Measurements from ENCODE around the gene CENPB.

CENPB gene

DNA sequence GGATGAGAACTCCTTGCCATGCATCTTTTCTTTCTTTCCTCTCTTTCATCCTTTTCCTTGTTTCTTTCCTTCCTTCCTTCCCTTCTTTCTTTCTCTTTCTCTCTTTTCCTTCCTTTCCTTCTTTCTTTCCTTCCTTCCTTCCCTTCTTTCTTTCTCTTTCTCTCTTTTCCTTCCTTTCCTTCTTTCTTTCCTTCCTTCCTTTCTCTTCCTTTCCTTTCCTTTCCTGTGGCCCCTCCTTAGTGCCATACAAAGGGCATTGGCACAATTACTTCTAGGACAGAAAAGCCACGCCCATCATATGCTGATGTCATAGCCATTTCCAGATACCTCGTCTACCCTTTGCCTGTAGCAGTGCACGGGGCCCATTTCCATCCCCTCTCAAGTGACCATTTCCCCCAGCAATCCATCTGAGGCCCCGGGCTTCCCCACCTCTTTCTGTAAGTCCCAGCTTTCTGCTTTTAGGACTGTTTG is 2.2 kb upstream of the CENPB start:
- no peak for DNase-seq (ENCODE audit: low spot score)

GRCh38 chr20:3787324-3788014 is 929 bp upstream of the CENPB start:
- no peak for DNase-seq (ENCODE audit: low spot score)

- DNase-seq (ENCODE audit: low spot score), result peak; percentile 65
Observed at GRCh38 chr20:3786126-3786484, 435 bp downstream of the CENPB start.

GRCh38 chr20:3785240-3786125 is 1.1 kb downstream of the CENPB start:
- DNase-seq (ENCODE audit: low spot score), result no peak

DNA sequence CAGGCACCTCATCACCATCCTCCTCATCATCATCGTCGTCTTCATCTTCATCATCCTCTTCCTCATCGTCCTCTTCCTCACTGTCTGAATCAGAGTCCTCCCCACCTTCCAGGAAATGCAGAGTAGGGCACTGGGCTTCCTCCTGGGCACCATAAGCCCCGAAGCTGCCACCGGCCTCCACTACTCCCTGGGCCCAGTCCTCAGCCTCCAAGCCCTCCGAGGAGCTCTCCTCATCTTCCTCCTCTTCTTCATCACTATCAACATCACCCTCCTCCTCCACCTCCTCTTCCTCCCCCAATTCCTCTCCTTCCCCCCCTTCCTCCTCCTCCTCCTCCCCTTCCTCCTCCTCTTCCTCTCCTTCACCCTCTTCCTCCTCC is 1.7 kb downstream of the CENPB start:
- no peak for DNase-seq (ENCODE audit: low spot score)

DNA sequence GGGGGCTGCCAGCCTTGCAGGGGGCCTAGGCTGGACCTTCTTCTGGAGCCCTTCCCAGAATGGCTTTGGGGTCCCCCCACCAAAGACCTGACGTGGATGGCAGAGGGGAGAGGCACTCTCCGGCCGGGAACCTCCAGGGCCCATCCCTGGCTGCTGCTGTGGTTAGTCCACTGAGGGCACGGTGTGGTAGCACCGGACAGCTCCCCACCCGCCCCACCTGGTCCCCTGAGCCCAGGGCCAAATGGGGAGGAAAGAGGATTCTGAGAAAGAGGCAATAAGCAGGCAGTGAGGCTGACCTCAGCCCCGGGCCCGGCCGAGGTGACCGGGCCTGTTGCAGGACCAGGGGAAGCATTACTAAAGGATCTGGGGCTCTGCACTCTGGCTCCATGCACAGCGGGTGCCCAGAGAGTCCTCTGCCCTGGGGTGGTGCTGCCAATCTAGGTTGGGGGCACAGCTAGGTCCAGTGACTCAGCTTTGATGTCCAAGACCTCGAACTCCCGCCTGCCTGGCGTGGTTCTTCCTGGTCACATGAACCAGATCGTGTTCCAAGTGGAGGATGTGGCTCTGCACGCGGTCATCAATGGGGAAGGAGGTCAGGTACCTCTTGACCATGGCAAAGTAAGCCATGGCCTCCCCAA is 2.2 kb downstream of the CENPB start:
- no peak for DNase-seq (ENCODE audit: low spot score)

- no peak for DNase-seq (ENCODE audit: low spot score)
Observed at GRCh38 chr20:3783511-3784195, 2.9 kb downstream of the CENPB start.

DNA sequence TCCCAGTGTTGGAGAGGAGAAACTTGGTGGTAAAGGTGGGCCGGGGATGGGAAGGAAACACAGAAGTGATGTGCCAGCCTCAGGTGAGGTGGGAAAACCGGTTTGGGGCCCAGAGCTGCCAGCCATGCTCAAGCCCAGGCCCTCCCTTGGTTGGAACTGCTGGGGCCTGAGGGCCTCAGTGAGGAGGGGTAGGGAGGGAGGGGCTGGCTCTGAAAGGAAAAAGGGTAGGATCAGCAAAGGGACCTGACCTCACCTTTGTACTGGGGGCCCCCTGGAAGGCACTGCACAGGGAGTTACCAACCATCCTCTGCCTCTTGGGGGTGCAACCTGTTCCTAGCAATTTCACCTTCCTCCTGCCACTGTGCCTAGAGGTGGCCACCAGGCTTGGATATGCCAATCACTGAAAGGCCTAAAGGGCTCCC is 3.5 kb downstream of the CENPB start:
- DNase-seq (ENCODE audit: low spot score), result no peak

- no peak for DNase-seq (ENCODE audit: low spot score)
Observed at GRCh38 chr20:3782597-3782996, 3.9 kb downstream of the CENPB start.

DNA sequence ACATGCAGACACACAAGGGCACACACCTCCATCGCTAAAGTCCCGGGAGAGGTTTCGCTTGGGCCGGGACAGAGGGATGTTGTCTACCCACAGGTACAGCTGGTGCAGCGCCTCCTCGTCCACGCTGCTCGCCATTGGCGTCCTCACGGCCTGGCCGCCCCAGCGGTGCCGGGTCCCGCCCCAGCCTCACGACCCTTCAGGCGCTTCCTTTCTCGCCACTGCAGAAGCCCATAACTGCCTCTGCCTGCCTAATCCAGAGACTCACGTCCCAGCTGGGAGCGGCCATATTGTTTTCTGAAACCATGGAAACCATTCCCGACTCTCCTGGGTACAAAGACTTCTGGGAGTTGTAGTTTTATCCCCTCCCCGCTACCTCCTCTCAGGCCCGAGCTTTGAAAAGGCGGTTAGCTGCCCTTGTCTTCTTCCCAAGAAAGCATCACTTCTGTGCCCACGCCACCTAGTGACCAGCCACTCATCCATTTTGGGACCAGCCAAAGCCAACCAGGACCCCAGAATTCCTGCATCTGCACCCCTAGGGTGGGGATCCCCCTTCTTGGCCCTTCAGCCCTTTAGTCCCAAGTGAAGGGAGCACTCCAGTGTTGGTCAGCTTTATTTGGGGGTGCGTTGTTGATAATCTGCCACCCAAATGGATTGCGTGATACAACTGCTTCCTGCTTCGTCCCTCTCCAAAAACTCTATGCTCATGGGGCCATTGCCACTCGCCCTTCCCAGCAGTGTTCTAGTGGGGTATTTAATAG is 5.2 kb downstream of the CENPB start, which contains the start of gene SPEF1:
TSS of gene SPEF1 (minus strand) at position 296 of the 758 bp plus-strand sequence. CDS start at position 135, 161 bp downstream.
- peak; percentile 92 for DNase-seq (ENCODE audit: low spot score)

DNA sequence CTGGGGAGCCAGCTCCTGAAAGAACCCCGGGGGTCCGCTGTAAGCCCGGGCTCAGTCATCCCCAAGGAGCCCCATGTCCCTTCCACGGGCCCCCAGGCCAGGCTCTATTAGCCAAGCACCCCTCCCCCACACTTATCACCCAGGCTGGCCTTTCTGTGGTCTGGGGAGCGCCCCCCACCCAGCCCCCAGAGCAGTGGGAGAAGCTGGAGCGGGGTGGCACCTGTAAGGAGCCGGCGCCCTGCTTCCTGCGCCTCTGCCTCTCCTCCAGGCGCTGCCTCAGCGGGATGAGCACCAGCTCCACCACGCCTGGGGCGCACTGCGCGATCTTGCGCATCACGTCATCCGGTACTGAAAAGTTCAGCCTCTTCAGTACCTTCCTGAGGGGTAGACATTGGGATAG is 7.6 kb downstream of the CENPB start:
- DNase-seq (ENCODE audit: low spot score), result no peak

- peak; percentile 62 for DNase-seq (ENCODE audit: low spot score)
Observed at GRCh38 chr20:3777716-3778629, 8.6 kb downstream of the CENPB start.

DNA sequence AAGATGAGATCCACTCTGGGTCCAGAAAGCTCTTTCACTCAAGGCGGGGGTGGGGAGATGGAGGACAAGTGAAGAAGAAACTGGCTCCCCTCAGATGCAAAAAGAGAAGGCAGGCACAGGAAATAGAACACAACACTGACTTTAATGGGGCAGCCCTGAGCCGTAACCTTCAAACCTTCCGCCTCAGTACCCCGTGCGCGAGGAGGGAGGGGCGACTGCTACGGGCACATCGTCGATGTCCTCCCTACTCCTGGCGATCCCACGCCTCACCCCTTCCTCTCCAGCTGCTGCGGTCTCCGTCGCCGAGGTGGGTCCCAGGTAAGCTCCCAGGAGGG is 9.2 kb downstream of the CENPB start:
- no peak for DNase-seq (ENCODE audit: low spot score)

DNA sequence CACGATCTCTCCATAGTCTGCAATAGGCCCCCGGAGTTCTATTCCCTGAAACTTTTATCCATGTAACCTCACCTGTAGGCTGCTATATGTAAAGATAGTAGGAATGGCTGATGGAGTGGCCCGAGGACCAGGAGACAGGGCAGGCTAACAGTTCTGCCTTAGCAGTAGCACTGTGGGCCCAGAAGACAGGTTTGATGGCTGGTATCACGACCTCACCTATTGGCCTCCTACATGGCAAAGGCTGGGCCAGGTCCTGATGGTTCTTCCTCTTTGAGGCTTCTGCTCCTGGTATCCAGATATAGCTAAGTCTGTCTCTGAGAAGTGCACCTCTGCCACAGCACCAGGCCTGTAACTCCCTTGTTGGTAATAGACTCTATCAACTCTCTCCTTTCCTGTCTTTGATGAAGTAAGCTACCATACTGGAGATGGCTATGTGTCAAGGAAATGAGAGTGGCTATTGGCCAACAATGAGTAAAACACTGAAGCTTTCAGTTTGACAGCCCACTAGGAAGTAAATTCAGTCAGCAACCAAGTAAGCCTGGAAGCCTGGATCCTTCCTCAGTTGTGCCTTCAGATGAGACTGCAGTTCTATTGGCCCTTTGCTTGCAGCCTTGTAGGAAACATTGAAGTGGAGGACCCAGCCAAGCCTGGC is 11.0 kb downstream of the CENPB start:
- no peak for DNase-seq (ENCODE audit: low spot score)

DNA sequence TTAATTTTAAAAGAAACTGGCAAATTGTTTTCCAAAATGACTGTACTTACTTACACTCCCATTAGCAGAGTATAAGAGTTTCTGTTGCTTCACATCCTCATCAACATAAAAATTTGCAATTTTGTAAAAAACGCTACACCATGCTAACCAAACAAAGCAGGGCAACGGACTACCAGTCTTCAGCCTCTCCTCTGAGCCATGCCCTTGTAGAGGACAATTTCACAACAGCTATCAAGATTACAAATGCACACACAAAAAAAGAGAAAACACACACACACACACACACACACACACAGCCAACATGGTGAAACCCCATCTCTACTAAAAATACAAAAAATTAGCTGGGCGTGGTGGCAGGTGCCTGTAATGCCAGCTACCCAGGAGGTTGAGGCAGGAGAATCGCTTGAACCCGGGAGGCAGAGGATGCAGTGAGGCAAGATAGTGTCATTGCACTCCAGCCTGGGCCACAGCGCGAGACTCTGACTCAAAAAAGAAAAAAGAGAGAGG is 14.9 kb downstream of the CENPB start:
- no peak for DNase-seq (ENCODE audit: low spot score)

- peak; percentile 81 for DNase-seq (ENCODE audit: low spot score)
Observed at GRCh38 chr20:3768342-3769130, 18.0 kb downstream of the CENPB start.

DNA sequence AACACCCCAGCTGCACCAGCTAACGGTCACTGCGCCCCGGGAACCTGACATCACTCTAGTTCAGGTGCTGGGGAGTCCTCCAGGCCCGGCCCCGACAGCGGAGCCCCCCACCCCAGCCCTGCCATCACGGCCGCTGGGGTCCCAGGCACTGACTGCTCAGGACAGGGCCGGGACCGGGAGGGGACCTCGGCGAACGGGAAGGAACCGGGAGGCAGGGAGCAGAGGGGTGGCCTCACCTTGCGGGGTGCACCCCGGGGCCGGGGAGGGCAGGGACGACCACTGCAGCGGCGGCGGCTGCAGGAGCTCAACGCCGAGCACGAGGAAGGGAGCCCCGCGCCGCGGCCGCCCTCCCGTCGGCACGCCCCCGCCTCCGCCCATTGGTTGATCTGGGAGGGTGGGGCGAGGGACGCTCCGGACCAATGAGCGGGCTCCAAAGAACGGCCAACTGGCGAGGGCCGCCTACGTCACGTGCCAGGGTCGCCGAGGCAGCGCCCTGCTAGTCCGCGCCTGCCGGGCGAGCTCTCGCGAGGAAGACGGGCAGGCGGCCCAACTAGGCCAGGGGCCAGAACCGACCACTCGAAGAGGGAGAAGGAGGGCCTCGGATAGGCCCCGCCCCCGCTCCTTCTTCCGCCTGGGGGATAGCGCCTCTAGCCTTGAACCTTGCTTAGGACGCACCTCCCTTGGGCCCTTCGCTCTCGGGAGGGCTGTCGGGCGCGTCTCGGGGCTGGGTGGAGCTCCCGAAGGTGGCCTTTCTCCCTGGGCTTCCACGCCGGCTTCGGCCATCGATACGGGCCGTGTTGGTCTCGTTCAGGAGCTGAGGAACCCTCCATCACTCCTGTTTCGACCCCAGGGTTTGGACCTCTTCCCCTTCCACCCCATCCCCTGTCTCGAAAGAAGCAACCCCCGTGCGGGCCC is 18.9 kb downstream of the CENPB start, which contains the start of gene ADISSP:
TSS of gene ADISSP (minus strand) at position 327 of the 915 bp plus-strand sequence. CDS start 7,653 bp downstream, outside the sequence.
- peak; percentile 99 for DNase-seq (ENCODE audit: low spot score)

DNA sequence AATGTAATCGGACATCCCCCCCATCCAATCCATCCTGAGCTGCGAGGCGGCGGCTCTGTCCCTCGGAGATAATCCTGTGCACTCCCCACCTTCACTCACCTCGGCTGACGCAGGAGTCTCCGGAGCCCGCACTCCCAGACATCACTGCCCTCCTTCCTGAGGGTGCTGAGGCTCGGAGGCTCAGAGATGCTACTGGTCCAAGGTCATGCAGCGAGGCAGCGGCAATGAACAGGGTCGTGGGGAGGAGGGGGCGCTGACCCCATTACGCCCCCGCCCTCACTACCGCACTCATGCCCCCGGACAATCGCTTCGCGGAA is 19.5 kb downstream of the CENPB start:
- DNase-seq (ENCODE audit: low spot score), result no peak
